Kidney tubule cell (primary cell): Measurements from ENCODE around the gene GPR183.

Experiments
- DNase-seq: peaks from one replicate; pipeline ENCODE4 v3.0.0-alpha.2; 2018; ENCODE audit warnings: low spot score

The GPR183 gene

DNA sequence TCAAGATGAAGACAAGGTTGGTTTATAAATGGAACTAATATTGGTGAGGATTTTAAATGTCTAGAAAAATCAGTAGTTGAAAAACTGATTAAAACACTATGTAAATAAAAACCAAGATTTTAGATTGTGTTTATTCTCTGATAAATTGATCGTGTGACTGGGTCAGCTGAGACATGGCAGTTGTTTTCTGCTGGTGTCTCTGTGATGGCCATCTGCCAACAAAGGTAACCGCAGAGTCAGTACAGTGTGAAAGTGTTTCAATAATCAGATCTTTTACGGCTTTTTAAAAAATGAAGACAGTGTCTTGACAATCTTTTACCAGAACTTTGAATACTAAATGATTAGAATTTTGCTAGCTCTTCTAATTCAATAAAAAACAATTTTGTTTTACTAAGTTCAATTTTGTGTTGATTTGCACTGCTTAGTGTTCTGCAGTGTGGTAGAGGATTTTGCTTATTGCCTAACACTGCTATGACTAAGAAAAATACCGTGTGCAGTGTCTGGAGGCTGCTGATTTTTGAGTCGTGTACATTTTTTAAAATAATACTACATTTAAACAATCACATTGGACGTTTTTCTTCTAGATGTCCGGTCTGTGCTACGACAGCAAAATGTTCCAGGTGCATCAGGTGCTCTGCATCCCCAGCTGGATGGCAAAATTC is 32.7 kb upstream of the GPR183 start:
- DNase-seq: peak; percentile 43

DNA sequence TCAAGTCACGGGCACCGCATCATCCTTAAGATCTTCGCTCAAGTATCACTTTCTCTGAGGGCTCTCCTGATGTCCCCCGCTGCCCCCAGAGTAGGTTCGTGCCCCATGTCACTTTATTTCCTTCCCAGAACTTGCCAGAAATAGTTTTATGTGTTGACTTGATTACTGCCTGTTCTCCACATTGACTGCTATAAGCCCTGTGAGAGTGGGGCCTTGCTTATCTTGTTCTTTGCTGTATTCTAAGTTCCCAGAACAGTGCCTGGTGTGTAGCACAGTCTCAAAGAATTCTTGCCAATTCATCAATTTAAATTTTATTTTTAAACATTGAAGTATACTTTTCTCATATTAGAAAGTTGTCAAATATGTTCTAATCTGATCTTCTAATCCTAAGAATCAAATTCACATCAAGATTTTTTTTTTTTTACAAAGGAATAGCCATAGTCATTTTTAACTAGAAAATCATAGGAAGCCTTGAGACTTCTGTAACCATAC is 32.1 kb upstream of the GPR183 start:
- DNase-seq: no peak

DNA sequence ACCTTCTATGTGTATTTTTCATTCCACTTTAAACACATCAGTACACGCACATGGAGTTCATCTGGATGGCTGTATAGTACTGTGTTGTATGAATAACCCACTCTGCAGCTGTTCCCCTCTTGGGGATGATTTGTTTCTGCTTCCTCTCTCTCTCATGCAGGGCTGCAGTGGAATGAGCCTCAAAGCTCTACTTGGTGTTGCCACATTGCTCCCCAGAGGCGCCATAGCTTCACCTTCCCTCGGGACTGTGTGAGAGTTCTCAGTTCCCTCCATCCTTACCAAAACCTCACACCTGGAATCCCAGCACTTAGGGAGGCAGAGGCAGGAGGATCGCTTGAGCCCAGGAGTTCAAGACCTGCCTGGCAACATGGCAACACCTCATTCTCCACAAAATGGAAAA is 28.4 kb upstream of the GPR183 start:
- no peak for DNase-seq

DNA sequence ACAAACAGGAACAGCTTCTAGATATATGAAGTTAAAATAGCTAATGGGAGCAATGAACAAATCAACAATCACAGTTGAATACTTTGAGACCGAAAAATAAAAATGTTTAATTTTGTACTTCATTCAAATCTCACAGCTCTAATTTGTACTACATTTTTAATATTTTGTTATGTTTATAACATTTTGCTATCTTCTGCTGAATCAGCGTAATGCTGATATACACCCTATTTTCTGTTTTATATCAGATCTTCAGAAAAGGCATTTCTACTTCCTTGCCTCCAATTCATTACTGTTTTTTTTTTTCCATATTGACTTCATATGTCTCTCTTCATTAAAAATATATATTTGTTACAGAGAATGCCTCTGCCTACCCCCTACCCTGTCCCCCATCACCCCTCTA is 27.9 kb upstream of the GPR183 start:
- no peak for DNase-seq

DNA sequence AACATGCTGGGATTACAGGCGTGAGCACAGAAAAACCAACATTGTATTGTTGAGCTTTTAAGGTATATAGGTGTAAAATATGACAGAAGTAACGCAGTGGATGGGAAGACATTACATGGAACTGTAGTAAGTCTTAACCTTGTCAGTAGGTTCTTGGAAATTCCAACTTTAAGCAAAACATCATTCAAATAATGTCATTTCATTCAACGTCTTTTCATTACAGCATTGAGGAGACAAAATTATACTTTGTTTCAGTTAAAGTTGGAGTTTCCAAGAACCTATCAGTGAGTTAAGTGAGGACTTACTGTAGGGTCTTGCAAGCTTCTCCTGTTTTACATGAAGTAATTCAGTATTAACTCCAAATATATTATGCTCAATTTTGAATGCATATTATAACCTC is 27.0 kb upstream of the GPR183 start:
- DNase-seq: no peak

DNA sequence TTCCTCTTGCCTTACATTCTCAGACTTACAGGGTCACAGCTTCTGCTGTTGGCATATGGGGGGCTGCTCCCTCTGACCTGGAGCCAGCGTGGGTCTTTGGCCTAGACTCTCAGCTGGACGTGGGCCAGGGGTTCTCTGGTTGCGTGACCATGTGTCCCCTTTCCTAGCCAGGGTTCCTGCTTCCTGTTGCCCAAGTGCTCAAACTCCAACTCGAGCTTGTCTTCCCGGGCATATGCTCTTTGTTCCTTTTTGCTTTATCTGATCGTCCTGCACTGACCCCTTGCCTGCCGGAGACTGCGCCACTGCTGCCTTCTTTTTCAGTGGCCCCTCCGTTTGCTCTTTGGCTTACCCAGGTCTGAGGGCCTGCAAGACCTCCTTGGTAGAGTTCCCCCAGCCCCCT is 25.3 kb upstream of the GPR183 start:
- DNase-seq: no peak

DNA sequence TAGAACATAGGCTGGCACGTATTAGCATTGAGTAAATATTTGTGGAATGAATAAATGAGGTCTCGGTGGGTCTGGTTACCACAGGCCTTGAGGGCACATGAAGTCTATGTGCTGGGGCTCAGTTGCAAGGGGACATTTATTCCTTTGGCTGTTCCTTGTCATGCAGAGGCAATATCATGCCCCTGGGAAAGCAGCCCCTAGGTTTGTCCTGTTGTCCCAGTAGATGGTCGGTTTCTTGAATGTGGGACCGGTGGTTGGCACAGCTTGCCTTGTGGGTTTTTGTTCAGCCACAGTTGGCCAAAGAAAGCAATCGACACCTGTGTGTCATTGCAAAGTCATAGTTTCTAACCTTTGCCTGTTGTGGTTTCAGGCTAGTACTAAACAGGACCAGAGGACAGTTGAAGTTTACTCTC is 24.7 kb upstream of the GPR183 start:
- DNase-seq: no peak

DNA sequence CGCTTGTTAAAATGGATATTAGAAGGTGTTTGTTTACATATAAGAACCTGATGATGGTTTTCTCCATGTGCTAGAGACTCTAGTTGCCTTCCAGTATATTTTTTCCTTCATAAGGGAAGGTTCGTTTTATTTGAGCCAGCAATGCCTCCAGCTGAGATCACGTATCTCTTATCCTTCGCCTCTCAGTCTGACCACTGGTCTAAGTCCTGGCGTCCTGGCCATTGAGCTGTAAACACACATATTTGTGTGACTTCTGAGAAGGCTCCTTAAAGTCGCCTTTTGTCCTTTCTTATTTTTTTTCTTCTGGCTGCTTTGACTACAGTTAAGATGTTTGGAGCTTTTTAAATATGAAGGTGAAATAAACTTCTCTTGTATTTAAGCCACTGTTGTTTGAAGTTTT is 23.7 kb upstream of the GPR183 start:
- no peak for DNase-seq

DNA sequence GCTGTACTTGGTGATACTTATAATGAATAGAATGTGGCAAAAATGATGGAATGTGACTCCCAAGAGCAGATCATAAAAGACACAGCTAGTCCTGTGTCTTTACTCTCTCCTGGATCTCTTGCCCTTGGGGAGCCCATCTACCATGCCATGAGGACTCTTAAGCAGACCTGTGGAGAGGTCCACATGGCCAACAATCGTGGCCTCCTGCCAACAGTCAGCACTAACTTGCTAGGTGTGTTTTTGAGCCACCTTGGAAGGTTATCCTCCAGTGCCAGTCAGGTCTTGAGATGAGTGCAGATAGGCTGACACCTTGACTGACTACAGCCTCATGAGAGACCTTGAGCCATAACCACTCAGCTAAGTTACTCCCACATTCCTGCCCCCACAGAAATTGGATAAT is 22.3 kb upstream of the GPR183 start:
- no peak for DNase-seq

DNA sequence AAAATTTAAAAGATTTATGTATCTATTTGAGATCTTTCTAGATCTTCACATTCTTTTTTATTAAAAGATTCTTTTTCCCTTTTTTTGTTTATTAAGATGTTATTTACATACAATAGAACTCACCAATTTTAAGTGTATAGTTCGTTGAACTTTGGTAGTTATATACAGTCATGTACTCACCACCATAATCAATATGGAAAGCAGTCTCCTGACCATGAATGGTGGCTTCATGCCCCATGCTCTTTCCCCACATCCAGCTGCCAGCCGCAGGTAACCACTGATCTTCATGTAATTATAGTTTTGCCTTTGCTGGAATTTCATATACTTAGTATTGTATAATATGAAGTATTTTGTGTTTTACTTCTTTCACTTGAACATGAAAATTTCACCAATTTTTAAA is 20.6 kb upstream of the GPR183 start:
- no peak for DNase-seq

DNA sequence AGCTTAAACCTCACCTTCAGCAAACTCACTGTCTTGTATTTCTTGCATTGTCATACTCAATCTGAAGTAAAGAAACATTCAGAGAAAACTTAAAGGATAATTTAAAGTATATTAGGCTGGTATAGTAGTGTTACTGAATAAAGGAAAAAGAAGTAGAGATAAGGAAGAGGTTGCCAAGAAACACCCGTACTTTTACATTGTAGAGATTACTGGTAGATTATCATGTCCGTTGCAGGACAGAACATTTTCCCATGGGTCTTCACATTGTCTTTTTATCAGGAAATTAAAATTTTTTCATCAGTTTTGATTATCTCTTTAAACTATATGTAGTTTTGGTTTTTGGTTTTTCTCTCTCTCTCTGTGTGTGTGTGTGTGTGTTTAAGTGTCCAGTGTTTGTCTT is 19.9 kb upstream of the GPR183 start:
- DNase-seq: no peak

DNA sequence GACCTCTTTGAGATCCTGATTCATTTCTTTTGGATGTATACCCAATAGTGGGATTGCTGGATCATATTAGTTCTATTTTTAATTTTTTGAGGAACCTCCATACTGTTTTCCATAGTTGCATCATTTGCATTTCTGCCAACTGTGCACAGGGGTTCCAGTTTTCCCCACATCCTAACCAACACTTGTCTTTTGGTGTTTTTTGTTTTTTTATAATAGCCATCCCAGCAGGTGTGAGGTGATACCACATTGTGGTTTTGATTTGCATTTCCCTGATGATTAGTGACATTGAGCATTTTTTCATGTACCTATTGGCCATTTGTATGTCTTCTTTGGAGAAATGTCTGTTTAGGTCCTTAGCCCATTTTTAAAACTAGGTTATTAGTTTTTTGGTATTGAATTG is 18.8 kb upstream of the GPR183 start:
- DNase-seq: no peak

DNA sequence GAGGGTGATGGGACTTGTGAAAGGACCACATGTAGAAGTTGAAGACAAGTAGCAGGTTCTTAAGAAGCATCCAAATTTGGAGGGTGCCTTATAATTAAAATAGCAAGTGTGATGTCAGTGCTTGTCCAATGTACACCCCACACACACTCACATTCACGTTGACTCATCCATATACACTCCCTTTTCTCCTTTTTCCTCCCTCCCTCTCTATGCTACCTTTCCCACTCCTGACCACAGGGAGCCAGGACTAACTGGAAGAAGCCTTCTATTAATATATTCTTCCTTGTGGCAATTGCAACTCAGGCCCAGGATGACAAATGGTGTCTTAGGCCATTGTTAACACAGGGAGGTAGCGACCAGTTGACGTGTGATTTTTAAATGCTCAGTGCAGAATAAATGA is 16.3 kb upstream of the GPR183 start:
- DNase-seq: peak; percentile 57

DNA sequence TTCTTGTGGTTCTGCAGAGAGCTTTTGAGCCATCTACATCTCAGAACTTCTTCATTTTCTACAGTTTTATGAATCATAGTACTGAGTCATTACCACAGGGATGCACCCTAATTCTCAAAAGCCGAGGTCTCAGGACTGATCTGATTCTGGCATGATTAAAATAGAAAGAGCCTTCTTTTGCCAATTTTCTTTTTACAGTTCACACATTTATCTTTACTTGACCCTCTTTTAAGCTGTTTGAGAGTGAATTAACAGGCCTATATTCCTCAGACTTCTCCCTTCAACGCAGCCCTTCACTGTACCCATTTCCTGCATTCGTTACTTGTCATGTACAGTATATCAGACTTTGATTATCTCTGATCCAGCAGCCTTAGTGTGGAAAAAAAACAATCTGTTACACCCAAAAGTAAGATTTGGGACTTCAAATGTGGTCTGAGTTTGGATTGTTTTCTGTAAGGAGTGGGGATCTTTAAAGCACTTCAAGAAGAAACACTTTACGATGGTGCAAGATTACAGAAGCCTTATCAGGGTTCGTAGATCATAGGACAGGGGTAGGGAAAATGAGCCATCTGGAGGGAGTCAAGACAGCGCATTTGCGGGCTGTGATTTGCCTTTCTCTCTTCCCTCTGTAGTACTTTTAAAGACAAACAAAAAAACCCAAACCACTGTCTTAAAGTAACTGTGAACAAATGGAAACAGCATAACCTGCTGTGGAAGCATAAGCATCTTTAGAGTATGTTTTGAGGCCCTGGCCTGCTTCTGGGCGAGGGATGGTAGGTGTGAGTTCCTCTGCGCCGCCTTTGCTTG is 15.3 kb upstream of the GPR183 start:
- DNase-seq: peak; percentile 50

DNA sequence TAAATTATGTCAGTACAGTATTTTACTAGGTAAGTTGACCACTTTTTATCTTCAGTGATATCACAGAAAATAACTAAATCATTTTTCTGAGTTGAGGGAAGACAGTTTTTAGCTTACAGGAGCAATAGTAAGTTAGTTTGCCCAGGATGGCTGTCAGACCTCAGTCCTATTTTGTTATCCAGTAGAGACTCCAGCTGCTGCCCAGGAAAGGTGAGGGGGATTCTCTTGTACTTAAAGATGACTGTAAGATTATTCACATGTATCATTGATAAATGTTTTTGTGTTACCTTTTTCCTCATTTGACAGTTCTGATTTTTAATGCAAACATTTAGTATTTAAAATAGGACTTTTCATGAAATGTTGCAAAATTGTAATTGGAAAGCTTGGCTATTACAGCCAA is 14.5 kb upstream of the GPR183 start:
- DNase-seq: no peak

DNA sequence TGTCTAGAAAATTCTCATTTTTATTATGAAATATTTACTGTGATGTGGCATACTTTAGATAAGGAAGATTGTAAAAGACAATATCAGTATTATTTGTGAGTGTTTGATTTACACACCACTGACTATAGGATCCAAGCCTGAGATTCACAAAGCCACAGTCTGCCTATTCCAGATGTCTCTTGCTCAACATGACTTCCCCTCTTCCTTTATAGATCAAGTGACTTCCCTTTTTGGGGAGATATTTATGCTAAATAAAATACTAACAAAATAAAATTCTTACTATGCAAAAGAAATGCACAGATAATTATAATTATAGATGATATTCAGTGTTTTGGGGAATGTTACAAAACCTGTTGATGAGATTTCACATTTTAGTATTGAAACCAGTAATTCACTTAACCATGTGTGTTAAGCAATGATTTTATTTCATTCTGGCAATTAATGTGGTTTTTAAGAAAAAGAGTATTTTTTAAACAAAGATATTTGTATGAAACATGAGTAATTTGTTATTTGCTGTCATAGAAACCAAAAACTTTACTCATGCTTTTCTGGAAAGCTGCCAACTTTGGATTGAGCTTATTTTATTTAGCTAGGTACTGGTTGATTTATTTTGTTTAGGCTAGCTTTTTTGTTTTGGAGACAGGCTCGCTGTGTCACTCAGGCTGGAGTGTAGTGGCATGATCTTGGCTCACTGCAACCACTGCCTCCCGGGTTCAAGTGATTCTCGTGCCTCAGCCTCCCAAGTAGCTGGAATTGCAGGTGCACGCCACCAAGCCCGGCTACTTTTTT is 13.7 kb upstream of the GPR183 start:
- peak; percentile 85 for DNase-seq

DNA sequence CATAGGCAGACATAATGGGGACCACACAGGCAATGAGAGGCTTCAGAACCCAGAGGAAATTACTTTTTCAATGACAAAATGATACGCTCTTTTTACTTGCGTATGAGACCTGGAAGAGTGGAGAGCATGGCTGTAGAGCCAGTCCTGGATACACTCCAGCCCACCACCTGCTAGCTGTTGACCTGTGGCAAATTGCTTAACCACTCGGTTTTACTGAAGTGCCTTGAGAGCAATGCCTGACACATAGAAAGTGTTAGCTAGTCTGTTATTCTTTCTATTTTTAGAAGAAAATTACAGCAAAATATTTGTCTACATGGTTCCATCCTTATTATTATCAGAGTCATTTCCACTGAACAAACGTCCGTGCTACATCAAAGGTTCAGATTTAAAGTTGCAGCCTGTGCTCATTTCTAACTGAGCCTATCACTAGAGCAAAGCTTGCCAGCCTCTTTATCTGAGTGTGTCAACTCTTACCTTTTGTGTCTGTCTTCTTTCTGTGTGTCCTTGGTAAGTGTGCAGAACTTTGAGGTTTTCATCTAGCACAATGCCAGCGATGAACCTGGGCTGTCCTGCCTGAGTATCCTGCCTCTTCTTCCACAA is 9.6 kb upstream of the GPR183 start:
- DNase-seq: no peak

DNA sequence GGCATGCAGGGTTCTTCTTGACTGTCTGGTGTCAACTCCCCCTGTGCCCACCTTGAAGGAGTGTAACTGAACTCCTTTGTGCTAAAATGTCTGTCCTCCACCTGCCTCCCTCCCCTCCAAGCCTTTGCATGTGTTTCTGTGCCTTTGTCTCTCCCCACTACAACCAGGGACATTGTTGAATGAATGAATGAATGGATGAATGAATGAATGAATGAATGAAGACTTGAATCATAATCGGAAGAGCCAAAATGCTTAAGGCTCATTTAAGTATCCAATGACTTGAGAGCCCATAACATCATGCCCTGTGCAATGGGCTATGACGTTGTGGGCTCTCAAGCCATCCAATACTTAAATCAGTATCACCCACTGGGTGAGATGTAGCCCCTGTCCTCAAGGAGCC is 9.0 kb upstream of the GPR183 start:
- DNase-seq: no peak

DNA sequence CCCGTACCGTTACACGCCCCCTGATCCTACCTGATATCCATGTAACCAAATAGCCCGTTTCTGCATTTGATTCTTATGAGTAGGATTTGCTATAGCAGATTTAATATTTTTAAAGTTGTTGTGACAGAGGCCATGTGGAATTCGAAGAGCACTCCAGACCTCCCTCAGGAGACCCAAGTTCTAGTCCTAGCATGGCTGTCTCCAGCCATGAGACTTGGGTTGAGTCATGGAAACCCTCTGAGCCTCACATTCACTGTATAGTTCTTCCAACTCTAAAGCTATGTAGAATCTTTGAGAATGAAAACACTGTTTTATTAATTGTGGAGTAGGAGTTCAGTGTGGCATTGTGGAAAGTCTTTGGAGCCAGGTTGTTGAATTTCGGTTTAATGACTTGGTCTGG is 8.0 kb upstream of the GPR183 start:
- DNase-seq: no peak

DNA sequence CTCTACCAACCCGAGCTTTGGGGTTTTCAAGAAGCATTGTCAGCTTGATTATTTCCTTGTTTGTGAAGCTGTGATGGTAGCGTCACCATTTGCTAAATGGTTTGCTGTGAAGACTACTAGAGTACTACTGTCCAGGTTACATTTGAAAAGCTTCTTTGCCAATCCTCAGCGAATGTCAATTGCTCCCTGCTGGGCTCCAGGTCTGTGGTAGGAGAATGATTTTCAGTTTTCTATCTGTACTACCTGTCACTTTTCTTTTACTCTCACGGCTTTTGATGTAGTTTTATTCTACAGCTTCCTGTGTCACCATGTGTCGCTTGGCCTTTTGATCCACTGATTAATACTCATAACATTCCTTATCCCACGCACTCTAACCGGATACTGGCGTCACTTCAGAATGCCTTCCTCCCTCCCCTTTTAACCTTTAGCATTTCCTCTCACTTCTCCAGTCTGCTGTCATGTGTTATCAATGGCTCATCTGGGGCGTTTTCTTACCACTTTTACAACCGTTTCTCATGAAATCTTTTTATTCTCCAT is 7.5 kb upstream of the GPR183 start:
- no peak for DNase-seq

DNA sequence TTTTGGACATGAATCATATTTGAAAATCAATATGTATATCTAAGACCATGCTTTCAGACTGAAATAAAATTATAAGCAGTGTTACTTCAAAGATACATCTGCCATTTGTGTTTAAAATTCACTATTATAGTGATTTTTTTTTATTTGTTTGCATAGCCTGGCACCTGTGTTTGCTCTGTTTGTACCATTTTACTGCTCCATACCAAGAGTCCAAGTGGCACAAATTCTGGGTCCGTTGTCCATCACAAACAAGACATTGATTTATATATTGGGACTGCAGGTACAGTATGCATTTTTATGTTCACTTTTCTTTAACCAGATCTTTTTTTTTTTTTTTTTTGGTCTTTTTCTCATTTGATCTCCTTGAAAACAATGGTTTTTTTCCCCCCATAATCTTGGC is 6.7 kb upstream of the GPR183 start:
- DNase-seq: no peak

DNA sequence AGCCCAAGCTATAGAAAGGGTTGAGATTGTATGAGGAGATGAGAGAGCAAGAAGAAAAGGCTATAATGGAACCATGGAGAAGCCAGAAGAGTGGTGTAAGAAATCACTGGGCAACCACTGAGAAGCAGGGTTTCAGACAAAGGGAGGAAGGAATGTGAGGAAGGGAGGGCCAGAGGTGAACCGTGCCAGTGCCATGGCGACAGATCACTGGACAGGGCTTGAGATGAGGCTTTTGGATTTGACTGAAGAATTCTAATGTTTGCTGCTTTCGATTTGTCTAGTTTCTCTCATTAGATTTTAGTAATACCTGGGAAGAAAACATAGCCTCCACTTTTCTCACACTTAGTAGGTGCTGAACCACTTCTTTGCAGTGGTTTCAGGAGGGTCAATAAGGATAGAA is 6.3 kb upstream of the GPR183 start:
- peak; percentile 57 for DNase-seq
